Stimulated activated naive CD4-positive, alpha-beta T cell treated with Interleukin-2 at 50 U/mL for 16 hours (primary cell): ENCODE measurements around the gene CFAP157.

Experiments
- DNase-seq: peaks from one replicate; lab custom pipeline; 2025; lab: John Stamatoyannopoulos, UW

Gene CFAP157

GRCh38 chr9:127762111-127762676 is 55.4 kb downstream of the CFAP157 start:
- no peak for DNase-seq

GRCh38 chr9:127763918-127764384 is 57.2 kb downstream of the CFAP157 start:
- DNase-seq, result peak; percentile 27

- no peak for DNase-seq
These were observed 58.6 kb downstream of the CFAP157 start for GRCh38 chr9:127765418-127765817.
